Measurements from ENCODE around the gene RPS19BP1. TPM values are rescaled to one million over a fixed set of nuclear protein-coding genes. Genes with fewer than 3 reads are reported as not detected.

Gene RPS19BP1
- total and polyA plus RNA-seq, 2 of the 8 experiments (the other 6 are each of a cell fraction or from before 2014, with no cell fraction given): 77.9 to 97.9 TPM

GRCh38 chr22:39486951-39487825 lies 45.4 kb downstream of the RPS19BP1 start:
- CTCF ChIA-PET (ENCODE audit: partially characterized antibody): interaction anchor here (0.6 to 19.7 kb wide), 6 partner anchors 7 to 44 kb away, joined by 3 to 361 read pairs (median 8); partner anchors contain the start of gene RPS19BP1
- TF ChIP-seq MAFK (IDR thresholded peaks at IDR 0.05; ENCODE audit: low read depth, low read length) (no peak), ASH2L (IDR thresholded peaks at IDR 0.05; ENCODE audit: low read length) (no peak), TCF12 (IDR thresholded peaks at IDR 0.05; ENCODE audit: low read depth, low read length) (no peak), PHF8 (conservative IDR thresholded peaks at IDR 0.05; ENCODE audit: low read depth, low read length) (no peak), SP1 (IDR thresholded peaks at IDR 0.05; ENCODE audit: low read depth, low read length) (no peak), CBX5 (IDR thresholded peaks at IDR 0.05; ENCODE audit: low read depth, low read length) (no peak), EP300 (IDR thresholded peaks at IDR 0.05; ENCODE audit: borderline replicate concordance in 1 of 2, low read depth in 2 of 2, low read length in 2 of 2) (no peak), SAP30 (IDR thresholded peaks at IDR 0.05; ENCODE audit: insufficient read depth, insufficient replicate concordance, low read length) (no peak)
- TF ChIP-seq, protein P1, sequence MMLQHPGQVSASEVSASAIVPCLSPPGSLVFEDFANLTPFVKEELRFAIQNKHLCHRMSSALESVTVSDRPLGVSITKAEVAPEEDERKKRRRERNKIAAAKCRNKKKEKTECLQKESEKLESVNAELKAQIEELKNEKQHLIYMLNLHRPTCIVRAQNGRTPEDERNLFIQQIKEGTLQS (IDR thresholded peaks at IDR 0.05; ENCODE audit: insufficient read depth, low read depth, low read length): no peak

More at GRCh38 chr22:39486951-39487825, 45.4 kb downstream of the RPS19BP1 start:
- Histone ChIP-seq H2BK12ac (ENCODE audit: low read depth, low read length) (no peak overlapping the region), H3K14ac (ENCODE audit: insufficient read length) (no peak overlapping the region), H4K20me1 (replicated peaks in 1 of 2; ENCODE audit: control insufficient read depth in 1 of 2, insufficient read depth in 2 of 2, low read length in 2 of 2) (peaks cover 0 to 3% of the 10 kb centered on the region in 2 experiments), H3K36me3 (ENCODE audit: control insufficient read depth in 2 of 4, insufficient read depth in 4 of 4, low read length in 3 of 4) (no peaks in the 10 kb centered on the region), H2BK120ac (replicated peaks; ENCODE audit: low read depth, low read length) (no peak overlapping the region), H3K23me2 (ENCODE audit: low read depth, low read length) (no peaks in the 10 kb centered on the region), H3K79me1 (ENCODE audit: low read depth, low read length) (no peaks in the 10 kb centered on the region), H4K5ac (ENCODE audit: insufficient read length, low read depth, low read length) (no peak overlapping the region), H3K79me2 (ENCODE audit: control insufficient read depth in 1 of 2, insufficient read depth in 2 of 2, low read length in 2 of 2) (no peaks in the 10 kb centered on the region), H3K4ac (replicated peaks; ENCODE audit: insufficient read length, low read depth, low read length) (no peak overlapping the region), H3K27me3 (replicated peaks in 1 of 4; ENCODE audit: control insufficient read depth in 3 of 4, extremely low read depth in 1 of 4, insufficient read depth in 3 of 4, low read length in 3 of 4) (no peaks in the 10 kb centered on the region; a peak in 1 of 7 replicates), H4K91ac (replicated peaks; ENCODE audit: insufficient read length, low read length) (no peak overlapping the region), H3K18ac (ENCODE audit: extremely low read depth, low read length) (no peak overlapping the region), H3K4me1 (replicated peaks in 1 of 4; ENCODE audit: control insufficient read depth in 3 of 4, insufficient read depth in 4 of 4, low read length in 3 of 4) (peaks cover 0 to 6% (median 4%) of the 10 kb centered on the region in 4 experiments; a peak in 4 of 7 replicates), H3K9ac (replicated peaks in 1 of 4; ENCODE audit: extremely low read depth in 1 of 4, low read depth in 3 of 4, low read length in 3 of 4) (no peak overlapping the region), H2AFZ (ENCODE audit: low read length) (no peak overlapping the region), H2AK5ac (ENCODE audit: low read depth, low read length) (no peak overlapping the region), H2BK15ac (ENCODE audit: low read length) (no peak overlapping the region), H2BK5ac (ENCODE audit: low read depth, low read length) (no peak overlapping the region), H3K56ac (replicated peaks; ENCODE audit: insufficient read length, low read depth, low read length) (no peak overlapping the region), H3K4me2 (ENCODE audit: insufficient read depth in 1 of 2, low read depth in 2 of 2, low read length in 2 of 2) (no peak overlapping the region), H3K4me3 (ENCODE audit: extremely low read depth in 1 of 4, insufficient read depth in 2 of 4, low read depth in 3 of 4, low read length in 4 of 4) (no peak overlapping the region), H4K8ac (ENCODE audit: extremely low read depth, insufficient read depth, low read length) (no peak overlapping the region; the same call in 1 of the 2 replicates), H2BK20ac (ENCODE audit: low read length) (no peak overlapping the region), H3K27ac (ENCODE audit: low read depth, low read length) (no peak overlapping the region), H3K9me3 (ENCODE audit: insufficient read depth in 2 of 2, low read depth in 1 of 2, low read length in 1 of 2) (no peaks in the 10 kb centered on the region), H3K23ac (ENCODE audit: insufficient read length) (no peak overlapping the region)
- WGBS, 2 experiments (ENCODE audit: extremely low coverage in 1 of 2, insufficient coverage in 1 of 2, insufficient read length in 1 of 2, insufficient replicate concordance in 2 of 2, low coverage in 1 of 2, low lambda C conversion rate in 2 of 2, missing lambda C conversion rate in 1 of 2): 90% methylated on average over 23 of the region's 45 CpGs; no CpG with 5 or more reads in 1 of the 2 experiments
- no peak for FAIRE-seq
- POLR2A ChIA-PET (ENCODE audit: partially characterized antibody): interaction anchor here (0.6 to 2.6 kb wide), 5 partner anchors 9 to 175 kb away, joined by 3 to 9 read pairs (median 4); partner anchors contain the start of gene ATF4
- DNase-seq (ENCODE audit: low read depth in 1 of 2, low spot score in 2 of 2): no peak
